GM06990 (cell line): Measurements from ENCODE around the gene OR5H14.
"Not testable (repeated sequence)": the region's sequence is repeated elsewhere in the genome, so short reads cannot be mapped to it uniquely, and the experiment has no call there.

Experiments used
- DNase-seq: peaks from one replicate; pipeline ENCODE4 v3.0.0-alpha.2; 2011; ENCODE audit not compliant: insufficient read length; ENCODE audit errors: extremely low read depth
- H3K27me3 ChIP-seq: replicated peaks from 2 replicates; pipeline ENCODE4 v1.6.0; 2011; ENCODE audit warnings: low read length; ENCODE audit not compliant: control insufficient read depth, insufficient read depth
- H3K36me3 ChIP-seq: 2 replicates; pipeline ENCODE4 v1.5.1; 2011; ENCODE audit warnings: low read length; ENCODE audit not compliant: control insufficient read depth, insufficient read depth
- H3K4me3 ChIP-seq: replicated peaks from 2 replicates; pipeline ENCODE4 v1.5.1; 2011; ENCODE audit warnings: low read depth, mild to moderate bottlenecking, control low read depth, low read length
- TF ChIP-seq, protein P1 (sequence below): IDR thresholded peaks from 2 replicates; pipeline ENCODE4 v1.5.1; 2011; ENCODE audit warnings: low read length, control low read depth, mild to moderate bottlenecking, inconsistent platforms; ENCODE audit not compliant: insufficient read depth, poor library complexity, severe bottlenecking

Gene OR5H14

DNA sequence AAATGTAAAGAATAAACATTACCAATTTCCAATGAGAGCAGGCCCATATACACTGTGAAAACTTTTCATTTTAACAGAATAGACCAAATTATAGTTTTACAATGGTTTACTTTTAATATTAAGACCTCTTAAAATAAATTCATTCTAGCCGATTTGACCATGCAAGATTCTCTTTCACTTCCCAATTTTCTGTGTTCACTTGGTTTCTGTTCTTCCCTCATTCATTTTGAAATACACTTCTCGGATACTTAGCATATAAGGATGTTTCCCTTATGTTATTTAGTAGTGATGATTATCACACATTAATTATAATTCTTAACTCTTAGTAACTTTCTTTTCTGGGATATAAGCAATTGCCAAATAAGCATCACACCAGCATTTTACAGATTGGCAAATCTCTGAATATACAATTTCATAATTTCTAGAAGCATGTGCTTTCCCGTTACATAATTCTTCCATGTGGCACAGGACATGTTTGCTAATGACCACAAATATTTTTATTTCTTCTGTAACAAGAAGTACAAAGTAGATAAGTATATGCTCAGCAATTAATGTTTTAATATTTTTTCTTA lies 33.1 kb downstream of the OR5H14 start:
- Histone ChIP-seq H3K27me3 (no peaks in the 10 kb centered on the region), H3K36me3 (no peaks in the 10 kb centered on the region), H3K4me3 (no peak overlapping the region)
- TF ChIP-seq, protein P1, sequence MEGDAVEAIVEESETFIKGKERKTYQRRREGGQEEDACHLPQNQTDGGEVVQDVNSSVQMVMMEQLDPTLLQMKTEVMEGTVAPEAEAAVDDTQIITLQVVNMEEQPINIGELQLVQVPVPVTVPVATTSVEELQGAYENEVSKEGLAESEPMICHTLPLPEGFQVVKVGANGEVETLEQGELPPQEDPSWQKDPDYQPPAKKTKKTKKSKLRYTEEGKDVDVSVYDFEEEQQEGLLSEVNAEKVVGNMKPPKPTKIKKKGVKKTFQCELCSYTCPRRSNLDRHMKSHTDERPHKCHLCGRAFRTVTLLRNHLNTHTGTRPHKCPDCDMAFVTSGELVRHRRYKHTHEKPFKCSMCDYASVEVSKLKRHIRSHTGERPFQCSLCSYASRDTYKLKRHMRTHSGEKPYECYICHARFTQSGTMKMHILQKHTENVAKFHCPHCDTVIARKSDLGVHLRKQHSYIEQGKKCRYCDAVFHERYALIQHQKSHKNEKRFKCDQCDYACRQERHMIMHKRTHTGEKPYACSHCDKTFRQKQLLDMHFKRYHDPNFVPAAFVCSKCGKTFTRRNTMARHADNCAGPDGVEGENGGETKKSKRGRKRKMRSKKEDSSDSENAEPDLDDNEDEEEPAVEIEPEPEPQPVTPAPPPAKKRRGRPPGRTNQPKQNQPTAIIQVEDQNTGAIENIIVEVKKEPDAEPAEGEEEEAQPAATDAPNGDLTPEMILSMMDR, result no peak
- no peak for DNase-seq

GRCh38 chr3:98182196-98182595 lies 34.9 kb downstream of the OR5H14 start:
- DNase-seq, result no peak
- no peaks in the 10 kb centered on the region for H3K36me3 ChIP-seq
- no peaks in the 10 kb centered on the region for H3K27me3 ChIP-seq
- H3K4me3 ChIP-seq, result no peak overlapping the region
- TF ChIP-seq, protein P1, result no peak

- Histone ChIP-seq H3K36me3 (no peaks in the 10 kb centered on the region), H3K27me3 (no peaks in the 10 kb centered on the region), H3K4me3 (no peak overlapping the region)
- TF ChIP-seq, protein P1, result peak; percentile 32
- DNase-seq, result no peak
Measured at GRCh38 chr3:98185180-98185579, 37.9 kb downstream of the OR5H14 start.

- TF ChIP-seq, protein P1, result peak; percentile 43
- H3K4me3 ChIP-seq, result no peak overlapping the region
- H3K36me3 ChIP-seq, result no peaks in the 10 kb centered on the region
- no peaks in the 10 kb centered on the region for H3K27me3 ChIP-seq
- no peak for DNase-seq
Measured at GRCh38 chr3:98188545-98188944, 41.3 kb downstream of the OR5H14 start.

DNA sequence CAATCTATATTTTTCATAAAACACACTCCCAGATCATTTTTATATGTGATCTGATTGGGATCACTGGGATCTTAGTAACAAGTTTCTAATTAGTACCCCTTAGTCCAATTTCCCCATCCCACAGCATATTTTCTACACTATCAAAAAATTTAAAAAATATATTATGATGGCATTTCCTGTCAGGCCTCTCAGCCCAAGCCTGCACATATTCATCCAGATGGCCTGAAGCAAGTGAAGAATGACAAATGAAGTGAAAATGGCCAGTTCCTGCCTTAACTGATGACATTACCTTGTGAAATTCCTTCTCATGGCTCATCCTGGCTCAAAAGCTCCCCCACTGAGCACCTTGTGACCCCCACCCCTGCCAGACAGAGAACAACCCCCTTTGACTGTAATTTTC lies 43.6 kb downstream of the OR5H14 start:
- H3K4me3 ChIP-seq, DNase-seq, H3K36me3 ChIP-seq, H3K27me3 ChIP-seq: not testable (repeated sequence)

DNA sequence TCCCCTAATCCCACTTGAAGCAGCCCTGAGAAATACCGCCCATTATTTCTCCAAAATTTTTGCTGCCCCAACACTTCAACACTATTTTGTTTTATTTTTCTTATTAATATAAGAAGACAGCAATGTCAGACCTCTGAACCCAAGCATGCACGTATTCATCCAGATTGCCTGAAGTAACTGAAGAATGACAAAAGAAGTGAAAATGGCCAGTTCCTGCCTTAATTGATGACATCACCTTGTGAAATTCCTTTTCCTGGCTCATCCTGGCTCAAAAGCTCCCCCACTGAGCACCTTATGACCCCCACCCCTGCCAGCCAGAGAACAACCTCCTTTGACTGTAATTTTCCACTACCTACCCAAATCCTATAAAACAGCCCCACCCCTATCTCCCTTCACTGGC lies 49.0 kb downstream of the OR5H14 start:
- H3K4me3 ChIP-seq, H3K27me3 ChIP-seq, H3K36me3 ChIP-seq, DNase-seq: not testable (repeated sequence)

DNA sequence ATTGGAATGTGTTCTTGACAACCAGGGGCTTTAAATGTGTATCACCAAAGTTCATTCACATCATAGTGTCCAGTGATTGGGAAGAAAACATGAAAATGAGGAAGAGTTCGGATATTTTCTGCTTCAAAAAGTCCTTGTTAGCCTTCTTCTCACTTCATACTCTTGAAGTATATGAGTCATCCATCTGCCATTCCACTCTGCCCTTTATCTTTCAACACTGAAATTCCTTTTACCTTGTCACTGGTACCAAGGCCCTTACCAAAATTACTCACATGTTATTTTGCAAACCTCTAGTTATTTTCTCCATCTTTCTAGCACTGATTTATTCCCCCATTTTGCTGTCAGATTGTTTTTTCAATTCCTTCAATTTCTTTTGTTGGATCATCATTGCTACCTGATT lies 51.7 kb downstream of the OR5H14 start:
- H3K27me3 ChIP-seq, result no peaks in the 10 kb centered on the region
- no peaks in the 10 kb centered on the region for H3K36me3 ChIP-seq
- no peak for DNase-seq
- H3K4me3 ChIP-seq, result no peak overlapping the region
- TF ChIP-seq, protein P1, result no peak
